GM12878 (cell line): ENCODE data around the gene PPP1R3F. TPM values are rescaled to one million over a fixed set of nuclear protein-coding genes. Genes with fewer than 3 reads are reported as not detected.

Experiments used
- ATAC-seq: fragments of 200-7000 bp; cut with Tn5 transposase; 3 replicates; pipeline ENCODE4 v1.9.1; 2020; ENCODE audit warnings: mild to moderate bottlenecking, moderate library complexity
- BruUV-seq: library from RNA; stranded (reverse); fragments of 400-500 nt; replicated peaks from 2 replicates; lab custom pipeline; 2021; lab: Mats Ljungman, UMichigan
- CTCF ChIA-PET: fragments of 300-600 bp; sonication (Branson Sonifier 250); formaldehyde crosslinking; extraction: SDS; loops from one replicate; lab custom pipeline; 2021; ENCODE audit warnings: inconsistent platforms; lab: Yijun Ruan, JAX
- POLR2A ChIA-PET: fragments of 350-600 bp; formaldehyde crosslinking; extraction: SDS; loops from one replicate; lab custom pipeline; 2021; ENCODE audit warnings: inconsistent platforms; lab: Charles Lee
- RAD21 ChIA-PET: fragments of 300-600 bp; sonication (Branson Sonifier 250); formaldehyde crosslinking; loops from one replicate; lab custom pipeline; 2023; ENCODE audit warnings: antibody characterized with exemption; ENCODE audit not compliant: unreplicated experiment; lab: Charles Lee
- SMC1A ChIA-PET: fragments of 300-600 bp; sonication (Branson Sonifier 250); formaldehyde crosslinking; loops from one replicate; lab custom pipeline; 2023; ENCODE audit not compliant: unreplicated experiment, uncharacterized antibody; lab: Charles Lee
- DNase-seq: peaks from one replicate; pipeline ENCODE4 v3.0.0-alpha.2; 2011; ENCODE audit warnings: low read depth, low spot score
- FAIRE-seq: peaks from 3 replicates; lab custom pipeline; 2011; peaks lifted over from hg19 to GRCh38; lab: Jason Lieb, UNC
- H2AFZ ChIP-seq: 2 replicates; pipeline ENCODE4 v1.6.0; 2011; ENCODE audit warnings: low read depth, low read length, control low read depth; ENCODE audit not compliant: control insufficient read depth
- H3K27ac ChIP-seq: 2 replicates; pipeline ENCODE4 v1.5.1; 2011; ENCODE audit warnings: control low read depth; ENCODE audit not compliant: control insufficient read depth, insufficient read depth
- H3K27me3 ChIP-seq, 2 experiments: replicated peaks in 1 of 2; 2 replicates each; pipeline versions ENCODE4 v1.6.0 to v1.6.1; 2011; ENCODE audit warnings: low read length in 1 of 2; ENCODE audit not compliant: control insufficient read depth in 2 of 2, insufficient read depth in 2 of 2
- H3K36me3 ChIP-seq, 2 experiments: 2 replicates each; pipeline ENCODE4 v1.5.1; 2011; ENCODE audit warnings: low read length in 1 of 2; ENCODE audit not compliant: control insufficient read depth in 2 of 2, insufficient read depth in 2 of 2
- H3K4me1 ChIP-seq: 2 replicates; pipeline ENCODE4 v1.6.1; 2011; ENCODE audit warnings: mild to moderate bottlenecking, low read length, moderate library complexity, mixed read lengths; ENCODE audit not compliant: control insufficient read depth, insufficient read depth
- H3K4me2 ChIP-seq: 2 replicates; pipeline ENCODE4 v1.6.0; 2011; ENCODE audit warnings: control low read depth; ENCODE audit not compliant: control insufficient read depth, insufficient read depth
- H3K4me3 ChIP-seq: fragments of 200-600 bp; sonication (generic); 2 replicates; pipeline ENCODE4 v1.5.1; 2016
- H3K79me2 ChIP-seq: 2 replicates; pipeline ENCODE4 v1.6.0; 2011; ENCODE audit warnings: low read length; ENCODE audit not compliant: control insufficient read depth, insufficient read depth
- H3K9ac ChIP-seq: 2 replicates; pipeline ENCODE4 v1.8.0; 2011; ENCODE audit warnings: low read length, control low read depth, mixed read lengths; ENCODE audit not compliant: control insufficient read depth, insufficient read depth
- H3K9me3 ChIP-seq: replicated peaks from 3 replicates; pipeline ENCODE4 v1.5.1; 2011; ENCODE audit warnings: mild to moderate bottlenecking, low read length; ENCODE audit not compliant: control insufficient read depth, insufficient read depth
- H4K20me1 ChIP-seq: 2 replicates; pipeline ENCODE4 v1.6.0; 2011; ENCODE audit not compliant: control insufficient read depth, insufficient read depth
- BHLHE40 ChIP-seq, 2 experiments: fragments of 450-650 bp in 1 of 2; IDR thresholded peaks; 2 replicates each; pipeline ENCODE4 v1.6.1; 2011 to 2017; ENCODE audit warnings: low read depth in 2 of 2, borderline replicate concordance in 1 of 2, improper control_type of control experiment in 1 of 2, low read length in 1 of 2, mild to moderate bottlenecking in 1 of 2
- EED ChIP-seq: sonication (generic); IDR thresholded peaks from 2 replicates; pipeline ENCODE4 v1.6.1; 2016; ENCODE audit warnings: antibody characterized with exemption, low read depth
- ESRRA ChIP-seq: IDR thresholded peaks from 2 replicates; pipeline ENCODE4 v1.6.1; 2012; ENCODE audit warnings: mild to moderate bottlenecking, low read length, improper control_type of control experiment
- FOXM1 ChIP-seq: IDR thresholded peaks from 2 replicates; pipeline ENCODE4 v1.6.1; 2012; ENCODE audit warnings: low read depth, mild to moderate bottlenecking, inconsistent platforms, low read length, moderate library complexity
- IRF4 ChIP-seq: IDR thresholded peaks from 2 replicates; pipeline ENCODE4 v1.6.1; 2011; ENCODE audit warnings: low read depth, low read length
- PKNOX1 ChIP-seq: fragments of 450-650 bp; IDR thresholded peaks from 2 replicates; pipeline ENCODE4 v1.6.1; 2016; ENCODE audit warnings: mild to moderate bottlenecking
- PRDM15 ChIP-seq: fragments of 450-650 bp; formaldehyde crosslinking; IDR thresholded peaks from 2 replicates; pipeline ENCODE4 v1.4.0; 2020; ENCODE audit warnings: mild to moderate bottlenecking, moderate library complexity
- SREBF1 ChIP-seq: IDR thresholded peaks from 2 replicates; pipeline ENCODE4 v1.6.1; 2012; ENCODE audit warnings: mild to moderate bottlenecking, low read length
- TCF7 ChIP-seq: IDR thresholded peaks from 2 replicates; pipeline ENCODE4 v1.6.1; 2014; ENCODE audit warnings: antibody characterized with exemption, borderline replicate concordance
- ZNF217 ChIP-seq: fragments of 450-650 bp; IDR thresholded peaks from 2 replicates; pipeline ENCODE4 v1.6.1; 2017; ENCODE audit warnings: antibody characterized with exemption, mild to moderate bottlenecking
- WGBS: methylation state at CpG from one replicate; pipeline ENCODE4 v1.1.6; 2016; ENCODE audit warnings: low lambda C conversion rate; ENCODE audit not compliant: insufficient replicate concordance, insufficient coverage; ENCODE audit errors: missing lambda C conversion rate; 5-methylcytosine and 5-hydroxymethylcytosine counted together
- in situ Hi-C: fragments of 300-500 bp; cut with MboI; formaldehyde crosslinking; loops from 9 replicates; pipeline ENCODE4 v1.14.3; 2018; ENCODE audit warnings: mixed read lengths
- intact Hi-C: fragments of 100-400 bp; cut with micrococcal nuclease; formaldehyde crosslinking; loops from one replicate; pipeline ENCODE4 v1.14.2; 2022; ENCODE audit not compliant: unreplicated experiment
- polyA plus RNA-seq, 11 experiments: library from polyadenylated mRNA; depleted of rRNA in 4 of 11; unstranded in 6 of 11; stranded (reverse) in 5 of 11; fragments of >200 nt; fragmentation: Nextera tagmentation in 4 of 11; fragmentation: Illumina TruSeq in 1 of 11; extraction: Ambion mirVana in 4 of 11; extraction: Trizol in 1 of 11; gene quantifications; 1 replicate in 1 of 11; 2 replicates in 10 of 11; pipeline versions ENCODE4 v1.2.1 to v1.2.3, GENCODE V29; 2011 to 2016; ENCODE audit warnings: inconsistent platforms in 2 of 11, missing spikeins in 2 of 11, low read depth in 1 of 11
- total RNA-seq, 4 experiments: library from RNA; depleted of rRNA in 3 of 4; stranded (reverse); fragments of >200 nt in 3 of 4; fragmentation: Illumina TruSeq in 1 of 4; extraction: Trizol in 1 of 4; gene quantifications; 2 replicates each; pipeline versions ENCODE4 v1.2.1 to v1.2.3, GENCODE V29; 2013 to 2021

Gene PPP1R3F
- total and polyA plus RNA-seq, 10 of the 15 experiments (the other 5 are each of a cell fraction or from before 2014, with no cell fraction given): 0.18 to 4.4 (median 1.00) TPM

- ChIA-PET CTCF (interaction anchor here (3.2 kb wide), 1 partner anchor 79 kb away, joined by 10 read pairs; no protein-coding TSS in a partner anchor), RAD21 (interaction anchor here (0.7 kb wide), 1 partner anchor 269 kb away, joined by 3 read pairs; the partner anchor contains the start of gene GRIPAP1), POLR2A (interaction anchor here (0.8 kb wide), 1 partner anchor 78 kb away, joined by 3 read pairs; no protein-coding TSS in a partner anchor), SMC1A (interaction anchor here (0.6 to 1.0 kb wide), 2 partner anchors 79 to 200 kb away, joined by 3 read pairs; no protein-coding TSS in a partner anchor)
- no peak for FAIRE-seq
- TSS peak; percentile 85 for BruUV-seq
- no peak for DNase-seq
- Histone ChIP-seq H3K27me3 (no peaks in the 10 kb centered on the region), H3K4me1 (peaks cover 4% of the 10 kb centered on the region; the same call in 1 of the 2 replicates), H3K9ac (no peak overlapping the region), H3K4me2 (peak overlapping the region; percentile 96), H3K27ac (no peak overlapping the region), H3K36me3 (no peaks in the 10 kb centered on the region), H3K9me3 (no peaks in the 10 kb centered on the region; the same call in 2 of the 3 replicates), H2AFZ (no peak overlapping the region), H4K20me1 (no peaks in the 10 kb centered on the region), H3K4me3 (peak overlapping the region; percentile 55; the same call in 1 of the 2 replicates), H3K79me2 (peaks cover 15% of the 10 kb centered on the region)
- in situ Hi-C loops (no loop called here), intact Hi-C loops (no loop called here)
- 0% methylated on average over 2 of the region's 2 CpGs for WGBS
- TF ChIP-seq BHLHE40 (IDR thresholded peaks at IDR 0.05; ENCODE audit: borderline replicate concordance in 1 of 2, low read depth in 2 of 2, low read length in 1 of 2) (no peak), TCF7 (no peak), EED (no peak), PRDM15 (CRISPR knock-in tag) (no peak), FOXM1 (no peak), IRF4 (no peak), PKNOX1 (no peak), ESRRA (no peak), ZNF217 (no peak), SREBF1 (no peak)
- ATAC-seq: no peak
These were observed 1.7 kb downstream of the PPP1R3F start for GRCh38 chrX:49271341-49271740.
